ENCODE data around the gene RPL27. TPM values are rescaled to one million over a fixed set of nuclear protein-coding genes. Genes with fewer than 3 reads are reported as not detected.

Gene RPL27
- total and polyA plus RNA-seq, 2 donors (not counting 1 experiment from before 2014, with no cell fraction given): 902 to 3,346 TPM

- no peaks in the 10 kb centered on the region for H3K27me3 ChIP-seq (ENCODE audit: control insufficient read depth, insufficient read depth, low read length)
- TF ChIP-seq EZH2 (IDR thresholded peaks at IDR 0.05; ENCODE audit: low read length, missing control alignments): no peak
- TF ChIP-seq, protein P1, sequence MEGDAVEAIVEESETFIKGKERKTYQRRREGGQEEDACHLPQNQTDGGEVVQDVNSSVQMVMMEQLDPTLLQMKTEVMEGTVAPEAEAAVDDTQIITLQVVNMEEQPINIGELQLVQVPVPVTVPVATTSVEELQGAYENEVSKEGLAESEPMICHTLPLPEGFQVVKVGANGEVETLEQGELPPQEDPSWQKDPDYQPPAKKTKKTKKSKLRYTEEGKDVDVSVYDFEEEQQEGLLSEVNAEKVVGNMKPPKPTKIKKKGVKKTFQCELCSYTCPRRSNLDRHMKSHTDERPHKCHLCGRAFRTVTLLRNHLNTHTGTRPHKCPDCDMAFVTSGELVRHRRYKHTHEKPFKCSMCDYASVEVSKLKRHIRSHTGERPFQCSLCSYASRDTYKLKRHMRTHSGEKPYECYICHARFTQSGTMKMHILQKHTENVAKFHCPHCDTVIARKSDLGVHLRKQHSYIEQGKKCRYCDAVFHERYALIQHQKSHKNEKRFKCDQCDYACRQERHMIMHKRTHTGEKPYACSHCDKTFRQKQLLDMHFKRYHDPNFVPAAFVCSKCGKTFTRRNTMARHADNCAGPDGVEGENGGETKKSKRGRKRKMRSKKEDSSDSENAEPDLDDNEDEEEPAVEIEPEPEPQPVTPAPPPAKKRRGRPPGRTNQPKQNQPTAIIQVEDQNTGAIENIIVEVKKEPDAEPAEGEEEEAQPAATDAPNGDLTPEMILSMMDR (conservative IDR thresholded peaks at IDR 0.05 in 1 of 2, IDR thresholded peaks at IDR 0.05 in 1 of 2; ENCODE audit: low read depth in 1 of 2, low read length in 2 of 2): no peak
Measured at GRCh38 chr17:42964161-42964932, 33.9 kb upstream of the RPL27 start, which contains the start of gene AARSD1. AARSD1 (minus strand) TSS chr17:42964454; CDS start chr17:42964440, 14 bp downstream.

DNA sequence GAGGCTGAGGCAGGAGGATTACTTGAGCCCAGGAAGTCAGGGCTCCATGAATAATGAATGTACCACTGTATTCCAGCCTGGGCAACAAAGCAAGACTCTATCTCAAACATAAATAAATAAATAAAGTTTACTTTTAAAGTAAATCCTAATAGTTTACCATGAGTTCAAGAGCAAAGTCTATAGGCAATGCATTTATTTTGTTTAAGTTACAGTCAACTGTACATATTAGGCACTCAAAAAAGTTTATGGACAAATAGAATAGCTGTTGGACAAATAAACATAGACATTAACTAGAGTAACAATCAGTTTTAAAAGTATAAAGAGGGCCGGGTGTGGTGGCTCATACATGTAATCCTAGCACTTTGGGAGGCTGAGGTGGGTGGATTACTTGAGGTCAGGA is 30.3 kb upstream of the RPL27 start:
- Histone ChIP-seq H3K9me3 (ENCODE audit: control insufficient read depth, insufficient read depth, low read depth, low read length) (no peaks in the 10 kb centered on the region), H3K4me3 (replicated peaks in 1 of 4; ENCODE audit: control extremely low read depth in 1 of 4, insufficient read depth in 1 of 4, low read depth in 3 of 4, low read length in 4 of 4) (no peak overlapping the region), H3K36me3 (ENCODE audit: control insufficient read depth, insufficient read depth, low read length) (no peaks in the 10 kb centered on the region), H3K79me2 (ENCODE audit: control insufficient read depth, insufficient read depth, low read length) (peaks cover 10% of the 10 kb centered on the region), H3K4me1 (ENCODE audit: control insufficient read depth, extremely low read depth, insufficient read depth, low read length) (peaks cover 3% of the 10 kb centered on the region), H3K9ac (ENCODE audit: insufficient read depth, low read length) (no peak overlapping the region), H4K20me1 (ENCODE audit: control insufficient read depth, extremely low read depth, insufficient read depth, low read length) (no peaks in the 10 kb centered on the region), H3K27ac (ENCODE audit: insufficient read depth, low read length) (no peak overlapping the region), H3K27me3 (ENCODE audit: control insufficient read depth, insufficient read depth, low read length) (no peaks in the 10 kb centered on the region), H3K4me2 (ENCODE audit: extremely low read depth, insufficient read depth, low read length) (no peak overlapping the region), H2AFZ (ENCODE audit: low read length) (no peak overlapping the region)
- DNase-seq (ENCODE audit: low read depth in 2 of 2): no peak
- TF ChIP-seq, protein P1 (conservative IDR thresholded peaks at IDR 0.05 in 1 of 2, IDR thresholded peaks at IDR 0.05 in 1 of 2; ENCODE audit: low read depth in 1 of 2, low read length in 2 of 2): no peak
- no peak for TF ChIP-seq EZH2 (IDR thresholded peaks at IDR 0.05; ENCODE audit: low read length, missing control alignments)

More at GRCh38 chr17:42964161-42964932, 33.9 kb upstream of the RPL27 start, which contains the start of gene AARSD1:
- H3K9ac ChIP-seq (ENCODE audit: insufficient read depth, low read length): peak within 1 kb of the TSS; percentile 78
- peak within 1 kb of the TSS; percentile 92 to 98 (median 94) for H3K4me3 ChIP-seq (replicated peaks in 1 of 4; ENCODE audit: control extremely low read depth in 1 of 4, insufficient read depth in 1 of 4, low read depth in 3 of 4, low read length in 4 of 4)
- H3K36me3 ChIP-seq (ENCODE audit: control insufficient read depth, insufficient read depth, low read length): peaks cover 3% of the 10 kb centered on the region
- peaks cover 3% of the 10 kb centered on the region for H3K4me1 ChIP-seq (ENCODE audit: control insufficient read depth, extremely low read depth, insufficient read depth, low read length)
- H3K4me2 ChIP-seq (ENCODE audit: extremely low read depth, insufficient read depth, low read length): peak within 1 kb of the TSS; percentile 93
- no peaks in the 10 kb centered on the region for H3K9me3 ChIP-seq (ENCODE audit: control insufficient read depth, insufficient read depth, low read depth, low read length)
- peak within 1 kb of the TSS; percentile 91 for H3K27ac ChIP-seq (ENCODE audit: insufficient read depth, low read length)
- H3K79me2 ChIP-seq (ENCODE audit: control insufficient read depth, insufficient read depth, low read length): peaks cover 10% of the 10 kb centered on the region
- H2AFZ ChIP-seq (ENCODE audit: low read length): peak within 1 kb of the TSS; percentile 95
- DNase-seq (ENCODE audit: low read depth in 2 of 2): peak; percentile 94 to 96
- no peaks in the 10 kb centered on the region for H4K20me1 ChIP-seq (ENCODE audit: control insufficient read depth, extremely low read depth, insufficient read depth, low read length)

- no peaks in the 10 kb centered on the region for H3K36me3 ChIP-seq (ENCODE audit: control insufficient read depth, insufficient read depth, low read length)
- no peak overlapping the region for H3K9ac ChIP-seq (ENCODE audit: insufficient read depth, low read length)
- H4K20me1 ChIP-seq (ENCODE audit: control insufficient read depth, extremely low read depth, insufficient read depth, low read length): no peaks in the 10 kb centered on the region
- H3K9me3 ChIP-seq (ENCODE audit: control insufficient read depth, insufficient read depth, low read depth, low read length): no peaks in the 10 kb centered on the region
- no peaks in the 10 kb centered on the region for H3K4me1 ChIP-seq (ENCODE audit: control insufficient read depth, extremely low read depth, insufficient read depth, low read length)
- TF ChIP-seq, protein P1 (conservative IDR thresholded peaks at IDR 0.05 in 1 of 2, IDR thresholded peaks at IDR 0.05 in 1 of 2; ENCODE audit: low read depth in 1 of 2, low read length in 2 of 2): no peak
- no peak for TF ChIP-seq EZH2 (IDR thresholded peaks at IDR 0.05; ENCODE audit: low read length, missing control alignments)
- no peak overlapping the region for H2AFZ ChIP-seq (ENCODE audit: low read length)
- peaks cover 2% of the 10 kb centered on the region for H3K79me2 ChIP-seq (ENCODE audit: control insufficient read depth, insufficient read depth, low read length)
- DNase-seq (ENCODE audit: low read depth in 2 of 2): peak in 1 of 2 donors; percentile 88
- no peak overlapping the region for H3K4me2 ChIP-seq (ENCODE audit: extremely low read depth, insufficient read depth, low read length)
- H3K27me3 ChIP-seq (ENCODE audit: control insufficient read depth, insufficient read depth, low read length): no peaks in the 10 kb centered on the region
- H3K27ac ChIP-seq (ENCODE audit: insufficient read depth, low read length): no peak overlapping the region
- no peak overlapping the region for H3K4me3 ChIP-seq (replicated peaks in 1 of 4; ENCODE audit: control extremely low read depth in 1 of 4, insufficient read depth in 1 of 4, low read depth in 3 of 4, low read length in 4 of 4)
Measured at GRCh38 chr17:42969001-42969581, 29.1 kb upstream of the RPL27 start.
